HepG2 (cell line): ENCODE measurements around the gene DGAT2. TPM values are rescaled to one million over a fixed set of nuclear protein-coding genes. Genes with fewer than 3 reads are reported as not detected.

ENCODE experiments used
- AKAP8 ChIP-seq: sonication (generic); formaldehyde crosslinking; IDR thresholded peaks from 2 replicates; pipeline ENCODE4 v1.5.1; 2020; ENCODE audit warnings: mild to moderate bottlenecking, missing genetic modification reagents
- ATF2 ChIP-seq: sonication (generic); formaldehyde crosslinking; IDR thresholded peaks from 2 replicates; pipeline ENCODE4 v1.4.0; 2020; ENCODE audit warnings: missing genetic modification reagents
- CC2D1A ChIP-seq: sonication (generic); formaldehyde crosslinking; IDR thresholded peaks from 2 replicates; pipeline ENCODE4 v1.8.1; 2023; ENCODE audit warnings: mild to moderate bottlenecking, missing genetic modification reagents
- ETV5 ChIP-seq: IDR thresholded peaks from 2 replicates; pipeline ENCODE4 v1.6.1; 2018; ENCODE audit warnings: missing biosample characterization, missing genetic modification reagents, inconsistent platforms, borderline replicate concordance
- FOXA1 ChIP-seq, 2 experiments: fragments of 450-650 bp in 1 of 2; sonication (generic) in 1 of 2; formaldehyde crosslinking in 1 of 2; IDR thresholded peaks; 2 replicates each; pipeline versions ENCODE4 v1.4.0 to v1.6.1; 2016 to 2020; ENCODE audit warnings: missing genetic modification reagents in 1 of 2
- JUND ChIP-seq: sonication (generic); formaldehyde crosslinking; IDR thresholded peaks from 2 replicates; pipeline ENCODE4 v1.8.0; 2022; ENCODE audit warnings: mild to moderate bottlenecking, missing genetic modification reagents
- MED13 ChIP-seq: sonication (generic); formaldehyde crosslinking; IDR thresholded peaks from 2 replicates; pipeline ENCODE4 v1.5.0; 2020; ENCODE audit warnings: missing genetic modification reagents
- MYNN ChIP-seq: sonication (generic); formaldehyde crosslinking; IDR thresholded peaks from 2 replicates; pipeline ENCODE4 v1.4.0; 2020; ENCODE audit warnings: mild to moderate bottlenecking, low read depth, missing genetic modification reagents
- NFATC3 ChIP-seq: sonication (generic); formaldehyde crosslinking; IDR thresholded peaks from 2 replicates; pipeline ENCODE4 v1.5.1; 2020; ENCODE audit warnings: mild to moderate bottlenecking, missing genetic modification reagents
- SIN3A ChIP-seq: IDR thresholded peaks from 2 replicates; pipeline ENCODE4 v1.6.1; 2011; ENCODE audit warnings: low read depth, mild to moderate bottlenecking, control low read depth, low read length, borderline replicate concordance
- SPEN ChIP-seq: sonication (generic); formaldehyde crosslinking; IDR thresholded peaks from 2 replicates; pipeline ENCODE4 v1.5.1; 2020; ENCODE audit warnings: low read depth, mild to moderate bottlenecking, missing genetic modification reagents
- YEATS4 ChIP-seq: sonication (generic); formaldehyde crosslinking; IDR thresholded peaks from 2 replicates; pipeline ENCODE4 v1.4.0; 2020; ENCODE audit warnings: missing genetic modification reagents, borderline replicate concordance
- ZBTB21 ChIP-seq: sonication (generic); formaldehyde crosslinking; IDR thresholded peaks from 2 replicates; pipeline ENCODE4 v1.4.0; 2020; ENCODE audit warnings: missing genetic modification reagents
- ZFP36L2 ChIP-seq: sonication (generic); formaldehyde crosslinking; IDR thresholded peaks from 2 replicates; pipeline ENCODE4 v1.4.0; 2020; ENCODE audit warnings: missing genetic modification reagents
- ZNF225 ChIP-seq: sonication (generic); formaldehyde crosslinking; IDR thresholded peaks from 2 replicates; pipeline ENCODE4 v1.4.0; 2020; ENCODE audit warnings: mild to moderate bottlenecking, missing genetic modification reagents
- ZNF451 ChIP-seq: sonication (generic); formaldehyde crosslinking; IDR thresholded peaks from 2 replicates; pipeline ENCODE4 v1.5.0; 2020; ENCODE audit warnings: mild to moderate bottlenecking, missing genetic modification reagents
- ZNF543 ChIP-seq: sonication (generic); formaldehyde crosslinking; IDR thresholded peaks from 2 replicates; pipeline ENCODE4 v1.4.0; 2020; ENCODE audit warnings: mild to moderate bottlenecking, missing genetic modification reagents
- ZNF572 ChIP-seq: sonication (generic); formaldehyde crosslinking; IDR thresholded peaks from 2 replicates; pipeline ENCODE4 v1.5.1; 2020; ENCODE audit warnings: mild to moderate bottlenecking, missing genetic modification reagents
- ZNF777 ChIP-seq: sonication (generic); formaldehyde crosslinking; IDR thresholded peaks from 2 replicates; pipeline ENCODE4 v1.4.0; 2020; ENCODE audit warnings: missing genetic modification reagents
- ZNF839 ChIP-seq: sonication (generic); formaldehyde crosslinking; IDR thresholded peaks from 2 replicates; pipeline ENCODE4 v1.4.0; 2020; ENCODE audit warnings: missing genetic modification reagents, mild to moderate bottlenecking, borderline replicate concordance
- polyA plus RNA-seq, 8 experiments: library from polyadenylated mRNA; depleted of rRNA in 3 of 8; stranded (reverse) in 7 of 8; unstranded in 1 of 8; fragments of >200 nt; fragmentation: Illumina TruSeq in 4 of 8; extraction: Trizol in 4 of 8; gene quantifications; 2 replicates each; pipeline versions ENCODE4 v1.2.1 to v1.2.3, GENCODE V29; 2011 to 2016; ENCODE audit warnings: low read depth in 4 of 8, missing spikeins in 1 of 8, mixed read lengths in 1 of 8; ENCODE audit not compliant: insufficient read depth in 1 of 8
- total RNA-seq, 5 experiments: library from RNA; depleted of rRNA; stranded (reverse); fragments of >200 nt; fragmentation: Illumina TruSeq; extraction: Trizol; gene quantifications; 2 replicates each; pipeline ENCODE4 v1.2.3, GENCODE V29; 2016; ENCODE audit warnings: low read depth in 1 of 5
- TF ChIP-seq, protein P1 (sequence below): fragments of 450-650 bp; IDR thresholded peaks from 2 replicates; pipeline ENCODE4 v1.6.1; 2016
- TF ChIP-seq, protein P2 (sequence below): sonication (generic); IDR thresholded peaks from 2 replicates; pipeline ENCODE4 v1.6.1; 2016; ENCODE audit warnings: low read depth, borderline replicate concordance
- TF ChIP-seq, protein P3 (sequence below): sonication (generic); formaldehyde crosslinking; conservative IDR thresholded peaks from 2 replicates; pipeline ENCODE4 v1.4.0; 2020; ENCODE audit warnings: mild to moderate bottlenecking, missing genetic modification reagents, moderate library complexity
- TF ChIP-seq, protein P4 (sequence below): sonication (generic); formaldehyde crosslinking; IDR thresholded peaks from 2 replicates; pipeline ENCODE4 v1.4.0; 2020; ENCODE audit warnings: low read depth, mild to moderate bottlenecking, missing genetic modification reagents

Gene DGAT2
- total and polyA plus RNA-seq, 2 of the 13 experiments (the other 11 are each of a cell fraction or from before 2014, with no cell fraction given): 39.0 to 65.6 TPM

DNA sequence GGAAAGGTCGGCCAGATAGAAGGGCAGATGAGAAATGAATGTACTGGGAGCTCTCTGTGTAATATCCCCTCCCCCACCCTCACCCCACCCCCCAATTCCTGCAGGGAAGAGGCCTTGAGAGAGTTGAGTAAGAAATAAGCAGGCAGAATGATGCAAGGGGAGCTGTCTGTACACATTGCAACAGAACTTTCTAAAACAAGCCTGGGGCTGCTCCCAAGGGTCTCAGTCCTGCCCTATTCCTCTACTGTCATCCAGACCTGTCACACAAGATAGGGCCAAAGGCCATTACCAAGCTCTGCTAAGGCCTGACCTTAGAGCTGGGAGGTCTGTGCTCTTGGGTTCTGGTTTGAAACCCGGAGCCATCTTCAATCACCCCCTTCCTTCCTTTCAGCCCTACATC lies 5.7 kb upstream of the DGAT2 start (continued):
- TF ChIP-seq, protein P1, sequence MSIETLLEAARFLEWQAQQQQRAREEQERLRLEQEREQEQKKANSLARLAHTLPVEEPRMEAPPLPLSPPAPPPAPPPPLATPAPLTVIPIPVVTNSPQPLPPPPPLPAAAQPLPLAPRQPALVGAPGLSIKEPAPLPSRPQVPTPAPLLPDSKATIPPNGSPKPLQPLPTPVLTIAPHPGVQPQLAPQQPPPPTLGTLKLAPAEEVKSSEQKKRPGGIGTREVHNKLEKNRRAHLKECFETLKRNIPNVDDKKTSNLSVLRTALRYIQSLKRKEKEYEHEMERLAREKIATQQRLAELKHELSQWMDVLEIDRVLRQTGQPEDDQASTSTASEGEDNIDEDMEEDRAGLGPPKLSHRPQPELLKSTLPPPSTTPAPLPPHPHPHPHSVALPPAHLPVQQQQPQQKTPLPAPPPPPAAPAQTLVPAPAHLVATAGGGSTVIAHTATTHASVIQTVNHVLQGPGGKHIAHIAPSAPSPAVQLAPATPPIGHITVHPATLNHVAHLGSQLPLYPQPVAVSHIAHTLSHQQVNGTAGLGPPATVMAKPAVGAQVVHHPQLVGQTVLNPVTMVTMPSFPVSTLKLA: no peak
- TF ChIP-seq, protein P2, sequence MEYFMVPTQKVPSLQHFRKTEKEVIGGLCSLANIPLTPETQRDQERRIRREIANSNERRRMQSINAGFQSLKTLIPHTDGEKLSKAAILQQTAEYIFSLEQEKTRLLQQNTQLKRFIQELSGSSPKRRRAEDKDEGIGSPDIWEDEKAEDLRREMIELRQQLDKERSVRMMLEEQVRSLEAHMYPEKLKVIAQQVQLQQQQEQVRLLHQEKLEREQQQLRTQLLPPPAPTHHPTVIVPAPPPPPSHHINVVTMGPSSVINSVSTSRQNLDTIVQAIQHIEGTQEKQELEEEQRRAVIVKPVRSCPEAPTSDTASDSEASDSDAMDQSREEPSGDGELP: no peak
- TF ChIP-seq SPEN (CRISPR knock-in tag) (peak; percentile 52; the same call in 1 of the 2 replicates), FOXA1 (IDR thresholded peaks at IDR 0.05) (no peak), FOXA1 (CRISPR knock-in tag; IDR thresholded peaks at IDR 0.05) (peak; percentile 94), MYNN (CRISPR knock-in tag) (no peak), CC2D1A (CRISPR knock-in tag) (no peak), ZFP36L2 (CRISPR knock-in tag) (no peak), ZNF572 (CRISPR knock-in tag) (no peak), ZNF777 (CRISPR knock-in tag) (no peak), AKAP8 (CRISPR knock-in tag) (no peak), ZNF451 (no peak), NFATC3 (CRISPR knock-in tag) (no peak), ZNF839 (CRISPR knock-in tag) (no peak), JUND (CRISPR knock-in tag) (peak; percentile 61; the same call in 1 of the 2 replicates), ZNF543 (peak; percentile 48; the same call in 1 of the 2 replicates), YEATS4 (CRISPR knock-in tag) (no peak), ETV5 (CRISPR knock-in tag) (peak; percentile 39; the same call in 1 of the 2 replicates), ZBTB21 (CRISPR knock-in tag) (no peak), ZNF225 (CRISPR knock-in tag) (no peak), ATF2 (CRISPR knock-in tag) (peak; percentile 85), MED13 (CRISPR knock-in tag) (0 out of 2 replicates have a peak, but pooled peaks have one; percentile 50), SIN3A (0 out of 2 replicates have a peak, but pooled peaks have one; percentile 33)
- TF ChIP-seq, protein P3, sequence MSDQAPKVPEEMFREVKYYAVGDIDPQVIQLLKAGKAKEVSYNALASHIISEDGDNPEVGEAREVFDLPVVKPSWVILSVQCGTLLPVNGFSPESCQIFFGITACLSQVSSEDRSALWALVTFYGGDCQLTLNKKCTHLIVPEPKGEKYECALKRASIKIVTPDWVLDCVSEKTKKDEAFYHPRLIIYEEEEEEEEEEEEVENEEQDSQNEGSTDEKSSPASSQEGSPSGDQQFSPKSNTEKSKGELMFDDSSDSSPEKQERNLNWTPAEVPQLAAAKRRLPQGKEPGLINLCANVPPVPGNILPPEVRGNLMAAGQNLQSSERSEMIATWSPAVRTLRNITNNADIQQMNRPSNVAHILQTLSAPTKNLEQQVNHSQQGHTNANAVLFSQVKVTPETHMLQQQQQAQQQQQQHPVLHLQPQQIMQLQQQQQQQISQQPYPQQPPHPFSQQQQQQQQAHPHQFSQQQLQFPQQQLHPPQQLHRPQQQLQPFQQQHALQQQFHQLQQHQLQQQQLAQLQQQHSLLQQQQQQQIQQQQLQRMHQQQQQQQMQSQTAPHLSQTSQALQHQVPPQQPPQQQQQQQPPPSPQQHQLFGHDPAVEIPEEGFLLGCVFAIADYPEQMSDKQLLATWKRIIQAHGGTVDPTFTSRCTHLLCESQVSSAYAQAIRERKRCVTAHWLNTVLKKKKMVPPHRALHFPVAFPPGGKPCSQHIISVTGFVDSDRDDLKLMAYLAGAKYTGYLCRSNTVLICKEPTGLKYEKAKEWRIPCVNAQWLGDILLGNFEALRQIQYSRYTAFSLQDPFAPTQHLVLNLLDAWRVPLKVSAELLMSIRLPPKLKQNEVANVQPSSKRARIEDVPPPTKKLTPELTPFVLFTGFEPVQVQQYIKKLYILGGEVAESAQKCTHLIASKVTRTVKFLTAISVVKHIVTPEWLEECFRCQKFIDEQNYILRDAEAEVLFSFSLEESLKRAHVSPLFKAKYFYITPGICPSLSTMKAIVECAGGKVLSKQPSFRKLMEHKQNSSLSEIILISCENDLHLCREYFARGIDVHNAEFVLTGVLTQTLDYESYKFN (CRISPR knock-in tag): peak; percentile 79
- TF ChIP-seq, protein P4, sequence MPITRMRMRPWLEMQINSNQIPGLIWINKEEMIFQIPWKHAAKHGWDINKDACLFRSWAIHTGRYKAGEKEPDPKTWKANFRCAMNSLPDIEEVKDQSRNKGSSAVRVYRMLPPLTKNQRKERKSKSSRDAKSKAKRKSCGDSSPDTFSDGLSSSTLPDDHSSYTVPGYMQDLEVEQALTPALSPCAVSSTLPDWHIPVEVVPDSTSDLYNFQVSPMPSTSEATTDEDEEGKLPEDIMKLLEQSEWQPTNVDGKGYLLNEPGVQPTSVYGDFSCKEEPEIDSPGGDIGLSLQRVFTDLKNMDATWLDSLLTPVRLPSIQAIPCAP (CRISPR knock-in tag): no peak
